Hindlimb muscle (tissue), 1 donor: Measurements from ENCODE around the gene MMP24OS. TPM values are rescaled to one million over a fixed set of nuclear protein-coding genes. Genes with fewer than 3 reads are reported as not detected.

ENCODE experiments used
- DNase-seq: peaks from one replicate; pipeline ENCODE4 v3.0.0-alpha.2; 2013
- polyA plus RNA-seq: library from polyadenylated mRNA; unstranded; fragments of 120-200 nt; gene quantifications from one replicate; pipeline ENCODE4 v1.2.1, GENCODE V29; 2013; ENCODE audit not compliant: insufficient read length

The MMP24OS gene
- polyA plus RNA-seq, 1 donor, result 29.2 TPM

- DNase-seq, result no peak
These were observed 28.0 kb upstream of the MMP24OS start for GRCh38 chr20:35305682-35306556.

GRCh38 chr20:35304956-35305355, 27.0 kb upstream of the MMP24OS start:
- no peak for DNase-seq

GRCh38 chr20:35303735-35304491, 26.0 kb upstream of the MMP24OS start:
- DNase-seq, result peak; percentile 74

- DNase-seq, result no peak
These were observed 25.4 kb upstream of the MMP24OS start for GRCh38 chr20:35303382-35303734.

GRCh38 chr20:35302421-35303335, 24.8 kb upstream of the MMP24OS start:
- DNase-seq, result no peak

- no peak for DNase-seq
These were observed 23.5 kb upstream of the MMP24OS start for GRCh38 chr20:35301426-35301825.

GRCh38 chr20:35300469-35301262, 22.7 kb upstream of the MMP24OS start:
- DNase-seq, result no peak

GRCh38 chr20:35299780-35300179, 21.9 kb upstream of the MMP24OS start:
- no peak for DNase-seq

- DNase-seq, result no peak
These were observed 20.3 kb upstream of the MMP24OS start for GRCh38 chr20:35298264-35298663.

GRCh38 chr20:35297740-35298139, 19.8 kb upstream of the MMP24OS start:
- DNase-seq, result no peak

- no peak for DNase-seq
These were observed 19.2 kb upstream of the MMP24OS start for GRCh38 chr20:35297155-35297554.

- no peak for DNase-seq
These were observed 18.2 kb upstream of the MMP24OS start for GRCh38 chr20:35296101-35296554.

GRCh38 chr20:35295674-35296073, 17.8 kb upstream of the MMP24OS start:
- DNase-seq, result no peak

- DNase-seq, result no peak
These were observed 17.1 kb upstream of the MMP24OS start for GRCh38 chr20:35295058-35295457.

- DNase-seq, result no peak
These were observed 16.4 kb upstream of the MMP24OS start for GRCh38 chr20:35294293-35294685.

- no peak for DNase-seq
These were observed 15.7 kb upstream of the MMP24OS start for GRCh38 chr20:35293303-35294292.

GRCh38 chr20:35292504-35293285, 14.8 kb upstream of the MMP24OS start:
- no peak for DNase-seq

- no peak for DNase-seq
These were observed 14.0 kb upstream of the MMP24OS start, which contains the start of gene FAM83C for GRCh38 chr20:35291654-35292503. Gene FAM83C, minus strand, starts transcription at chr20:35292425. Its CDS starts 121 bp downstream, at chr20:35292304.
